Measurements from ENCODE around the gene FOSL2. TPM values are rescaled to one million over a fixed set of nuclear protein-coding genes. Genes with fewer than 3 reads are reported as not detected.

FOSL2 gene
- total RNA-seq, 1 donor from 2014 or later = 65.4 TPM

GRCh38 chr2:28390746-28391563 is 1.7 kb upstream of the FOSL2 start:
- intact Hi-C loops (cut with DNase I) = loop anchor here (1.0 to 5.0 kb wide), 7 partner anchors 53 to 654 kb away; partner anchors contain the start of genes BABAM2, MRPL33 and RBKS
- DNase-seq (ENCODE audit: low spot score) = peak; percentile 92

- intact Hi-C loops (cut with DNase I) = loop anchor here (1.0 to 5.0 kb wide), 9 partner anchors 117 to 677 kb away; partner anchors contain the start of genes BABAM2, MRPL33 and RBKS
- DNase-seq (ENCODE audit: low spot score) = peak; percentile 97
Observed at GRCh38 chr2:28391564-28392296, 928 bp upstream of the FOSL2 start.

- DNase-seq (ENCODE audit: low spot score) = peak; percentile 87
- intact Hi-C loops (cut with DNase I) = loop anchor here (2.0 to 5.0 kb wide), 6 partner anchors 118 to 678 kb away; partner anchors contain the start of gene MRPL33
Observed at GRCh38 chr2:28393114-28393836, 617 bp downstream of the FOSL2 start.

GRCh38 chr2:28394331-28394877 is 1.7 kb downstream of the FOSL2 start:
- DNase-seq (ENCODE audit: low spot score) = peak; percentile 80
- intact Hi-C loops (cut with DNase I) = loop anchor here (5.0 kb wide), 3 partner anchors 232 to 657 kb away; partner anchors contain the start of gene MRPL33

GRCh38 chr2:28394997-28395333 is 2.3 kb downstream of the FOSL2 start:
- no peak for DNase-seq (ENCODE audit: low spot score)
- intact Hi-C loops (cut with DNase I) = loop anchor here (5.0 kb wide), 4 partner anchors 57 to 658 kb away; partner anchors contain the start of gene MRPL33

GRCh38 chr2:28395334-28396061 is 2.8 kb downstream of the FOSL2 start:
- intact Hi-C loops (cut with DNase I) = loop anchor here (5.0 kb wide), 1 partner anchor 57 kb away; no protein-coding TSS in a partner anchor
- DNase-seq (ENCODE audit: low spot score) = peak; percentile 80

- intact Hi-C loops (cut with DNase I) = loop anchor here (5.0 kb wide), 1 partner anchor 55 kb away; no protein-coding TSS in a partner anchor
Observed at GRCh38 chr2:28397043-28397381, 4.4 kb downstream of the FOSL2 start.

GRCh38 chr2:28398101-28398834 is 5.6 kb downstream of the FOSL2 start:
- intact Hi-C loops (cut with DNase I) = loop anchor here (5.0 kb wide), 1 partner anchor 54 kb away; no protein-coding TSS in a partner anchor
- DNase-seq (ENCODE audit: low spot score) = peak; percentile 60

More at GRCh38 chr2:28397043-28397381, 4.4 kb downstream of the FOSL2 start:
- DNase-seq (ENCODE audit: low spot score) = no peak

GRCh38 chr2:28399289-28399688 is 6.6 kb downstream of the FOSL2 start:
- intact Hi-C loops (cut with DNase I) = loop anchor here (5.0 kb wide), 1 partner anchor 53 kb away; no protein-coding TSS in a partner anchor

GRCh38 chr2:28399956-28400355 is 7.3 kb downstream of the FOSL2 start:
- DNase-seq (ENCODE audit: low spot score) = peak; percentile 68
- intact Hi-C loops (cut with DNase I) = loop anchor here (5.0 kb wide), 1 partner anchor 52 kb away; no protein-coding TSS in a partner anchor

More at GRCh38 chr2:28399289-28399688, 6.6 kb downstream of the FOSL2 start:
- DNase-seq (ENCODE audit: low spot score) = peak; percentile 56

GRCh38 chr2:28400419-28400818 is 7.8 kb downstream of the FOSL2 start:
- DNase-seq (ENCODE audit: low spot score) = peak; percentile 66
- intact Hi-C loops (cut with DNase I) = no loop called here

GRCh38 chr2:28400921-28401320 is 8.3 kb downstream of the FOSL2 start:
- intact Hi-C loops (cut with DNase I) = no loop called here
- DNase-seq (ENCODE audit: low spot score) = no peak

- DNase-seq (ENCODE audit: low spot score) = peak; percentile 46
- intact Hi-C loops (cut with DNase I) = no loop called here
Observed at GRCh38 chr2:28401411-28401810, 8.8 kb downstream of the FOSL2 start.

- peak; percentile 26 for DNase-seq (ENCODE audit: low spot score)
- intact Hi-C loops (cut with DNase I) = no loop called here
Observed at GRCh38 chr2:28401948-28402550, 9.4 kb downstream of the FOSL2 start.

- intact Hi-C loops (cut with DNase I) = no loop called here
Observed at GRCh38 chr2:28403370-28403956, 10.8 kb downstream of the FOSL2 start.

GRCh38 chr2:28404086-28404485 is 11.4 kb downstream of the FOSL2 start:
- intact Hi-C loops (cut with DNase I) = no loop called here

More at GRCh38 chr2:28403370-28403956, 10.8 kb downstream of the FOSL2 start:
- DNase-seq (ENCODE audit: low spot score) = peak; percentile 57

GRCh38 chr2:28405537-28405936 is 12.9 kb downstream of the FOSL2 start:
- intact Hi-C loops (cut with DNase I) = no loop called here
- peak; percentile 36 for DNase-seq (ENCODE audit: low spot score)

More at GRCh38 chr2:28404086-28404485, 11.4 kb downstream of the FOSL2 start:
- peak; percentile 39 for DNase-seq (ENCODE audit: low spot score)
